Activated naive CD4-positive, alpha-beta T cell treated with anti-CD3 and anti-CD28 coated beads for 36 hours (primary cell): ENCODE results near the gene RRH. TPM values are rescaled to one million over a fixed set of nuclear protein-coding genes. Genes with fewer than 3 reads are reported as not detected.
A peak's percentile ranks its signal among the peaks of the same experiment; 100 is the strongest.

Experiments used
- CTCF ChIA-PET: fragments of 350-600 bp; sonication (Branson Sonifier 250); formaldehyde crosslinking; loops from one replicate; lab custom pipeline; 2021; ENCODE audit warnings: antibody characterized with exemption; lab: Charles Lee
- DNase-seq: peaks from one replicate; pipeline ENCODE4 v3.0.0-alpha.2; 2020
- H3K27ac Mint-ChIP-seq: one replicate; pipeline ENCODE4 v1.8.0; 2021; ENCODE audit warnings: mild to moderate bottlenecking, mixed read lengths
- H3K27me3 Mint-ChIP-seq: one replicate; pipeline ENCODE4 v1.8.0; 2021; ENCODE audit warnings: low read depth, mixed read lengths
- H3K36me3 Mint-ChIP-seq: one replicate; pipeline ENCODE4 v1.8.0; 2021; ENCODE audit warnings: low read depth, mixed read lengths
- H3K4me1 Mint-ChIP-seq: one replicate; pipeline ENCODE4 v1.8.0; 2021; ENCODE audit warnings: low read depth, mixed read lengths
- H3K4me3 Mint-ChIP-seq: one replicate; pipeline ENCODE4 v1.8.0; 2021; ENCODE audit warnings: mild to moderate bottlenecking, moderate library complexity, mixed read lengths
- H3K9me3 Mint-ChIP-seq: one replicate; pipeline ENCODE4 v1.8.0; 2021; ENCODE audit warnings: mixed read lengths
- intact Hi-C: fragments of 100-400 bp; cut with micrococcal nuclease; formaldehyde crosslinking; loops from one replicate; pipeline ENCODE4 v1.15.1; 2023
- total RNA-seq, 2 experiments: library from RNA; stranded (reverse); gene quantifications; one replicate each; pipeline ENCODE4 v1.2.3, GENCODE V29; 2021

RRH gene
- total RNA-seq, 2 experiments from 2014 or later, result not detected

GRCh38 chr4:109811707-109812106 lies 16.1 kb upstream of the RRH start:
- Mint-ChIP-seq H3K27me3 (peaks cover 4% of the 10 kb centered on the region), H3K36me3 (peaks cover 4% of the 10 kb centered on the region), H3K4me3 (no peak overlapping the region), H3K4me1 (peaks cover 13% of the 10 kb centered on the region), H3K9me3 (no peaks in the 10 kb centered on the region), H3K27ac (no peak overlapping the region)
- no peak for DNase-seq
- CTCF ChIA-PET, result no interaction called here
- intact Hi-C loops, result loop anchor here (10.0 kb wide), 2 partner anchors 703 to 1187 kb away; partner anchors contain the start of gene RPL34

- Mint-ChIP-seq H3K4me1 (peaks cover 47% of the 10 kb centered on the region), H3K4me3 (peak within 1 kb of the TSS; percentile 99), H3K9me3 (no peaks in the 10 kb centered on the region), H3K36me3 (peaks cover 33% of the 10 kb centered on the region), H3K27ac (peak within 1 kb of the TSS; percentile 95), H3K27me3 (no peaks in the 10 kb centered on the region)
- DNase-seq, result peak; percentile 93
- intact Hi-C loops, result loop anchor here (1.0 to 10.0 kb wide), 11 partner anchors 86 to 1191 kb away; partner anchors contain the start of genes CASP6, MCUB, RPL34 and SEC24B
- CTCF ChIA-PET, result interaction anchor here (1.0 to 1.8 kb wide), 2 partner anchors 11 kb away, joined by 3 to 4 read pairs; no protein-coding TSS in a partner anchor
Observed at GRCh38 chr4:109815151-109816081, 12.4 kb upstream of the RRH start, which contains the start of gene GAR1. Gene GAR1, plus strand, starts transcription at chr4:109815762. Its CDS starts 403 bp downstream, at chr4:109816165.

GRCh38 chr4:109816082-109816442 lies 11.7 kb upstream of the RRH start:
- H3K9me3 Mint-ChIP-seq, result no peaks in the 10 kb centered on the region
- peak; percentile 57 for DNase-seq
- peak overlapping the region; percentile 95 for H3K27ac Mint-ChIP-seq
- no peaks in the 10 kb centered on the region for H3K27me3 Mint-ChIP-seq
- peaks cover 37% of the 10 kb centered on the region for H3K36me3 Mint-ChIP-seq
- intact Hi-C loops, result loop anchor here (5.0 to 10.0 kb wide), 3 partner anchors 159 to 1191 kb away; partner anchors contain the start of gene RPL34
- CTCF ChIA-PET, result interaction anchor here (1.5 to 1.8 kb wide), 2 partner anchors 10 to 254 kb away, joined by 3 to 4 read pairs; no protein-coding TSS in a partner anchor
- H3K4me3 Mint-ChIP-seq, result peak overlapping the region; percentile 99
- peaks cover 53% of the 10 kb centered on the region for H3K4me1 Mint-ChIP-seq

- peaks cover 41% of the 10 kb centered on the region for H3K36me3 Mint-ChIP-seq
- H3K27ac Mint-ChIP-seq, result peak overlapping the region; percentile 95
- no peak for DNase-seq
- H3K4me3 Mint-ChIP-seq, result peak overlapping the region; percentile 99
- CTCF ChIA-PET, result interaction anchor here (0.5 to 1.8 kb wide), 6 partner anchors 9 to 378 kb away, joined by 3 to 8 read pairs (median 4); partner anchors contain the start of gene RRH
- intact Hi-C loops, result loop anchor here (5.0 to 10.0 kb wide), 3 partner anchors 160 to 1192 kb away; partner anchors contain the start of gene RPL34
- peaks cover 62% of the 10 kb centered on the region for H3K4me1 Mint-ChIP-seq
- no peaks in the 10 kb centered on the region for H3K27me3 Mint-ChIP-seq
- H3K9me3 Mint-ChIP-seq, result no peaks in the 10 kb centered on the region
Observed at GRCh38 chr4:109816894-109817293, 10.9 kb upstream of the RRH start.

GRCh38 chr4:109818268-109818667 lies 9.5 kb upstream of the RRH start:
- no peaks in the 10 kb centered on the region for H3K9me3 Mint-ChIP-seq

GRCh38 chr4:109820563-109820962 lies 7.2 kb upstream of the RRH start:
- Mint-ChIP-seq H3K27me3 (no peaks in the 10 kb centered on the region), H3K36me3 (peaks cover 54% of the 10 kb centered on the region), H3K27ac (peak overlapping the region; percentile 42), H3K4me1 (peaks cover 60% of the 10 kb centered on the region), H3K4me3 (no peak overlapping the region), H3K9me3 (no peaks in the 10 kb centered on the region)
- DNase-seq, result no peak
- intact Hi-C loops, result loop anchor here (10.0 kb wide), 1 partner anchor 986 kb away; no protein-coding TSS in a partner anchor
- CTCF ChIA-PET, result interaction anchor here (0.7 to 1.0 kb wide), 2 partner anchors 226 to 415 kb away, joined by 3 read pairs; no protein-coding TSS in a partner anchor

More at GRCh38 chr4:109818268-109818667, 9.5 kb upstream of the RRH start:
- no peak for DNase-seq
- intact Hi-C loops, result loop anchor here (5.0 to 10.0 kb wide), 3 partner anchors 161 to 1193 kb away; partner anchors contain the start of gene RPL34
- no peak overlapping the region for H3K4me3 Mint-ChIP-seq
- no peaks in the 10 kb centered on the region for H3K27me3 Mint-ChIP-seq
- CTCF ChIA-PET, result no interaction called here
- H3K4me1 Mint-ChIP-seq, result peaks cover 64% of the 10 kb centered on the region
- H3K36me3 Mint-ChIP-seq, result peaks cover 47% of the 10 kb centered on the region
- no peak overlapping the region for H3K27ac Mint-ChIP-seq

GRCh38 chr4:109821185-109821584 lies 6.6 kb upstream of the RRH start:
- intact Hi-C loops, result loop anchor here (1.0 to 10.0 kb wide), 3 partner anchors 126 to 986 kb away; no protein-coding TSS in a partner anchor
- H3K4me1 Mint-ChIP-seq, result peaks cover 57% of the 10 kb centered on the region
- no peaks in the 10 kb centered on the region for H3K27me3 Mint-ChIP-seq
- H3K36me3 Mint-ChIP-seq, result peaks cover 50% of the 10 kb centered on the region
- no peak overlapping the region for H3K4me3 Mint-ChIP-seq
- CTCF ChIA-PET, result interaction anchor here (1.0 kb wide), 1 partner anchor 415 kb away, joined by 3 read pairs; no protein-coding TSS in a partner anchor
- H3K27ac Mint-ChIP-seq, result no peak overlapping the region
- H3K9me3 Mint-ChIP-seq, result no peaks in the 10 kb centered on the region
- DNase-seq, result peak; percentile 13

- no peak overlapping the region for H3K27ac Mint-ChIP-seq
- intact Hi-C loops, result loop anchor here (1.0 to 10.0 kb wide), 4 partner anchors 152 to 992 kb away; no protein-coding TSS in a partner anchor
- peaks cover 5% of the 10 kb centered on the region for H3K4me1 Mint-ChIP-seq
- H3K27me3 Mint-ChIP-seq, result no peaks in the 10 kb centered on the region
- peaks cover 15% of the 10 kb centered on the region for H3K36me3 Mint-ChIP-seq
- no peak overlapping the region for H3K4me3 Mint-ChIP-seq
- H3K9me3 Mint-ChIP-seq, result no peaks in the 10 kb centered on the region
- no peak for DNase-seq
- CTCF ChIA-PET, result interaction anchor here (0.9 to 2.3 kb wide), 7 partner anchors 9 to 395 kb away, joined by 3 to 8 read pairs (median 3); no protein-coding TSS in a partner anchor
Observed at GRCh38 chr4:109826719-109827118, 1.1 kb upstream of the RRH start.

- intact Hi-C loops, result no loop called here
- no peak for DNase-seq
- no peaks in the 10 kb centered on the region for H3K27me3 Mint-ChIP-seq
- peaks cover 2% of the 10 kb centered on the region for H3K9me3 Mint-ChIP-seq
- peaks cover 15% of the 10 kb centered on the region for H3K36me3 Mint-ChIP-seq
- no peak overlapping the region for H3K4me3 Mint-ChIP-seq
- no peaks in the 10 kb centered on the region for H3K4me1 Mint-ChIP-seq
- CTCF ChIA-PET, result interaction anchor here (0.6 kb wide), 1 partner anchor 105 kb away, joined by 4 read pairs; no protein-coding TSS in a partner anchor
- H3K27ac Mint-ChIP-seq, result no peak overlapping the region
Observed at GRCh38 chr4:109833756-109834155, 6.0 kb downstream of the RRH start.

- DNase-seq, result no peak
- CTCF ChIA-PET, result no interaction called here
- Mint-ChIP-seq H3K27me3 (no peaks in the 10 kb centered on the region), H3K4me3 (no peak overlapping the region), H3K4me1 (no peaks in the 10 kb centered on the region), H3K36me3 (peaks cover 21% of the 10 kb centered on the region), H3K27ac (no peak overlapping the region), H3K9me3 (peaks cover 2% of the 10 kb centered on the region)
- intact Hi-C loops, result no loop called here
Observed at GRCh38 chr4:109836985-109837384, 9.2 kb downstream of the RRH start.

- H3K4me1 Mint-ChIP-seq, result no peaks in the 10 kb centered on the region
- no peak overlapping the region for H3K4me3 Mint-ChIP-seq
- H3K36me3 Mint-ChIP-seq, result no peaks in the 10 kb centered on the region
- no peak for DNase-seq
- CTCF ChIA-PET, result no interaction called here
- no peaks in the 10 kb centered on the region for H3K27me3 Mint-ChIP-seq
- H3K9me3 Mint-ChIP-seq, result no peaks in the 10 kb centered on the region
- H3K27ac Mint-ChIP-seq, result no peak overlapping the region
- intact Hi-C loops, result no loop called here
Observed at GRCh38 chr4:109846395-109847098, 18.8 kb downstream of the RRH start.
